Gastrocnemius medialis (tissue), 4 donors: ENCODE measurements around the gene MACROD2. TPM values are rescaled to one million over a fixed set of nuclear protein-coding genes. Genes with fewer than 3 reads are reported as not detected.

ENCODE experiments used
- ATAC-seq, 2 donors: fragments of 150-250 bp; one replicate each; pipeline ENCODE4 v1.9.1; 2016
- DNase-seq, 2 donors: peaks; one replicate each; pipeline ENCODE4 v3.0.0-alpha.2; 2019
- H3K27ac ChIP-seq, 4 donors: fragments of 200-600 bp; sonication (generic); 1 replicate in 1 of 4; 2 replicates in 3 of 4; pipeline ENCODE4 v1.5.1; 2016 to 2018; ENCODE audit warnings: mild to moderate bottlenecking in 2 of 4, moderate library complexity in 1 of 4
- H3K27me3 ChIP-seq, 3 donors: fragments of 200-600 bp; sonication (generic) in 2 of 3; 1 replicate in 1 of 3; 2 replicates in 2 of 3; pipeline versions ENCODE4 v1.5.1 to v1.6.0; 2016 to 2019; ENCODE audit warnings: mild to moderate bottlenecking in 1 of 3, moderate library complexity in 1 of 3
- H3K36me3 ChIP-seq, 2 donors: fragments of 200-600 bp; sonication (generic) in 1 of 2; one replicate each; pipeline ENCODE4 v1.5.1; 2017 to 2018
- H3K4me1 ChIP-seq, 2 donors: fragments of 200-600 bp; sonication (generic) in 1 of 2; one replicate each; pipeline ENCODE4 v1.5.1; 2016 to 2017; ENCODE audit warnings: mild to moderate bottlenecking in 2 of 2
- H3K4me3 ChIP-seq, 4 donors: fragments of 200-600 bp; sonication (generic) in 3 of 4; 1 replicate in 1 of 4; 2 replicates in 3 of 4; pipeline ENCODE4 v1.5.1; 2016 to 2019; ENCODE audit warnings: mild to moderate bottlenecking in 2 of 4
- H3K9me3 ChIP-seq, 3 donors: fragments of 200-600 bp; sonication (generic) in 2 of 3; 1 replicate in 1 of 3; 2 replicates in 2 of 3; pipeline ENCODE4 v1.5.1; 2016 to 2019
- POLR2A ChIP-seq, 2 donors: fragments of 450-650 bp; IDR thresholded peaks; one replicate each; pipeline ENCODE4 v1.6.1; 2017; ENCODE audit warnings: antibody characterized with exemption in 2 of 2, mild to moderate bottlenecking in 2 of 2, moderate library complexity in 2 of 2
- in situ Hi-C, 4 donors: fragments of 200-750 bp; cut with MboI; loops; one replicate each; pipeline versions ENCODE4 v1.15.0 to v1.8.0; 2017; ENCODE audit warnings: low sequenced_read_pairs in 4 of 4
- intact Hi-C: fragments of 100-400 bp; cut with DNase I; formaldehyde crosslinking; loops from one replicate; pipeline ENCODE4 v1.15.1; 2023; ENCODE audit warnings: low total_unique reads
- total RNA-seq, 4 donors: library from RNA; depleted of rRNA; stranded (reverse); fragments of >200 nt; gene quantifications; one replicate each; pipeline versions ENCODE4 v1.1.0 to v1.2.3, GENCODE V29; 2016
- TF ChIP-seq, protein P1 (sequence below), 5 experiments: fragments of 450-650 bp in 3 of 5; fragments of 200-600 bp in 2 of 5; sonication (generic) in 2 of 5; IDR thresholded peaks in 4 of 5; conservative IDR thresholded peaks in 1 of 5; 1 replicate in 4 of 5; 2 replicates in 1 of 5; pipeline ENCODE4 v1.5.1; 2016 to 2019; ENCODE audit warnings: antibody characterized with exemption in 5 of 5, mild to moderate bottlenecking in 3 of 5, moderate library complexity in 3 of 5

Gene MACROD2
- total RNA-seq, 4 donors from 2014 or later: 1.8 to 10.2 (median 3.6) TPM

DNA sequence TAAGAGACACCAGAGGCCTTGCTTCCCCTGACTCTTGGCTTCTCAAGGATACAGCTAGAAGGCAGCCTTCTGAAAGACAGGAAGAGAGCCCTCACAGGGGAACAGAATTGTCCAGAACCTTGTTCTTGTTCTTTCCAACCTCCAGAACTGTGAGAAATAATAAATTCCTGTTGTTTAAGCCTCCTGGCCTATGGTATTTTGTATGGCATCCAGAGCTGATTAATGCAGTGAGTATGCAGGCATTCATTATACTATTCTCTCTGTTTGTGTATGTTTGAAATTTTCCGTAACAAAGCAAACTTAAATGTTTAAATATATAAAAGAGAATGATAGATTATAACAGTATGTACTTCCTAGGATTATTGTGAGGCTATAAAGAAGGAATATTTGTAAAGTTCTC, 1245.5 kb downstream of the MACROD2 start:
- H3K4me1 ChIP-seq: no peaks in the 10 kb centered on the region
- in situ Hi-C loops: no loop called here
- H3K27me3 ChIP-seq: no peaks in the 10 kb centered on the region
- DNase-seq (no peak), ATAC-seq (no peak)
- TF ChIP-seq, protein P1, sequence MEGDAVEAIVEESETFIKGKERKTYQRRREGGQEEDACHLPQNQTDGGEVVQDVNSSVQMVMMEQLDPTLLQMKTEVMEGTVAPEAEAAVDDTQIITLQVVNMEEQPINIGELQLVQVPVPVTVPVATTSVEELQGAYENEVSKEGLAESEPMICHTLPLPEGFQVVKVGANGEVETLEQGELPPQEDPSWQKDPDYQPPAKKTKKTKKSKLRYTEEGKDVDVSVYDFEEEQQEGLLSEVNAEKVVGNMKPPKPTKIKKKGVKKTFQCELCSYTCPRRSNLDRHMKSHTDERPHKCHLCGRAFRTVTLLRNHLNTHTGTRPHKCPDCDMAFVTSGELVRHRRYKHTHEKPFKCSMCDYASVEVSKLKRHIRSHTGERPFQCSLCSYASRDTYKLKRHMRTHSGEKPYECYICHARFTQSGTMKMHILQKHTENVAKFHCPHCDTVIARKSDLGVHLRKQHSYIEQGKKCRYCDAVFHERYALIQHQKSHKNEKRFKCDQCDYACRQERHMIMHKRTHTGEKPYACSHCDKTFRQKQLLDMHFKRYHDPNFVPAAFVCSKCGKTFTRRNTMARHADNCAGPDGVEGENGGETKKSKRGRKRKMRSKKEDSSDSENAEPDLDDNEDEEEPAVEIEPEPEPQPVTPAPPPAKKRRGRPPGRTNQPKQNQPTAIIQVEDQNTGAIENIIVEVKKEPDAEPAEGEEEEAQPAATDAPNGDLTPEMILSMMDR (IDR thresholded peaks at IDR 0.05 in 4 of 5, conservative IDR thresholded peaks at IDR 0.05 in 1 of 5): no peak
- no peak for TF ChIP-seq POLR2A (IDR thresholded peaks at IDR 0.05)
- H3K36me3 ChIP-seq: no peaks in the 10 kb centered on the region
- no peaks in the 10 kb centered on the region for H3K9me3 ChIP-seq
- H3K27ac ChIP-seq: no peak overlapping the region
- intact Hi-C loops: no loop called here
- no peak overlapping the region for H3K4me3 ChIP-seq

DNA sequence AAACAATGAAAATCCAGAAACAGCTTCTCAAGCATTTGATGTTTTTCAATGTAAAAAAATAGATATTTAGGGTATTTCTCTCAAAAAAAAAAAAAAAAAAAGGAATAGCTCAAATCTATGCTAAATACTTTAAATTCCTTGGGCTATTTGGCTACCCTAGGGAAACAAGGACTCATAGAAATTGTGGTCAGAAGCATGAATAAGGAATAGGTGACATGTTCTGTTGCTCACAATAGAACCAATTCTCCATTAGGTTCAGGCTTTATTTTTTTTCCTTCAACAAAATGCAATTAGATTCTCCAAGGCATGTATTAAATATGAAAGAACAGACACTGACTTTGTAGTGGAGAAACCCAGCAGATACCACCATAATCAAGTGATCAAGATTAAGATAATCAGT, 1246.4 kb downstream of the MACROD2 start:
- no peaks in the 10 kb centered on the region for H3K4me1 ChIP-seq
- H3K4me3 ChIP-seq: no peak overlapping the region
- in situ Hi-C loops (no loop called here), intact Hi-C loops (no loop called here)
- ATAC-seq (no peak), DNase-seq (no peak)
- H3K36me3 ChIP-seq: no peaks in the 10 kb centered on the region
- no peaks in the 10 kb centered on the region for H3K27me3 ChIP-seq
- H3K9me3 ChIP-seq: no peaks in the 10 kb centered on the region
- H3K27ac ChIP-seq: no peak overlapping the region
- TF ChIP-seq, protein P1 (IDR thresholded peaks at IDR 0.05 in 4 of 5, conservative IDR thresholded peaks at IDR 0.05 in 1 of 5): no peak
- no peak for TF ChIP-seq POLR2A (IDR thresholded peaks at IDR 0.05)

DNA sequence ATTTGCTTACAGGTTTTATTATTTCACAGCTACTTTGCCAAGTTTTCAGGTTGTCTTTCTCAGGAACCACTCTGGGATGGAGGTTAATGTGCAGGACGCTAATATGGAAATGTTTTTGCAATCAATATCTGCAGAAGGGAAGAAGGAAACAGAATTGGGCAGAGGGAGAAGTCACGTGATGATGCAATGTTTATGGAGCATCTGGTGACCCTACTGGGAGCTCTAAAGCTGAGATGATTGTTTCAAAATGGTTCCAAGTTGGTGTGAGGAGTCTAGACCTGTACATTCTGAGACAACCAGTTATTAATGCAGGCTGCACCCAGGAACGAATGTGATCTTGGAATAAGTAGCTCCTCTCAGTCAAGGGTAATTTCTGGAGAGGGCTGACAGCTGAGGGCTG, 1247.5 kb downstream of the MACROD2 start:
- intact Hi-C loops (no loop called here), in situ Hi-C loops (no loop called here)
- H3K4me3 ChIP-seq: no peak overlapping the region
- DNase-seq (no peak), ATAC-seq (no peak)
- no peak overlapping the region for H3K27ac ChIP-seq
- H3K4me1 ChIP-seq: no peaks in the 10 kb centered on the region
- H3K9me3 ChIP-seq: no peaks in the 10 kb centered on the region
- H3K36me3 ChIP-seq: no peaks in the 10 kb centered on the region
- TF ChIP-seq, protein P1 (IDR thresholded peaks at IDR 0.05 in 4 of 5, conservative IDR thresholded peaks at IDR 0.05 in 1 of 5): no peak
- no peak for TF ChIP-seq POLR2A (IDR thresholded peaks at IDR 0.05)
- H3K27me3 ChIP-seq: no peaks in the 10 kb centered on the region

DNA sequence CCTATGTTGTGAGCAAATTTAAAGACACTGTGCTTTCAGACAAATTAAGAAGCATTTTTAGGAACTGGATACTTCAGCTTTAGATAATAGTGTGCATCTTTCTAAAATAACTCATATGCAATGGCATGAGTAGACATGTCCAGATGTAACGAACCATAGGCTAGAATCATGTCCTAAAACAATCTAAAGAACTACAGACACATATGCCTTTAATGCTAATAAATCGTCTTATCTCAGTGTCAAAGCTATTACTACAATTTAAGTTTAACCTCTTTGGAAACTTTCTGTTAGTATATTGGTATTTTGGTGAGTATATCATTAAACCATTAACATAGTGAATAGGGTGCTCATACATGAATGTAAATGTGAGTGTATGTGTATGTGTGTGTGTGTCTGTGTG, 1250.6 kb downstream of the MACROD2 start:
- in situ Hi-C loops (no loop called here), intact Hi-C loops (no loop called here)
- no peak overlapping the region for H3K4me3 ChIP-seq
- no peaks in the 10 kb centered on the region for H3K27me3 ChIP-seq
- no peaks in the 10 kb centered on the region for H3K4me1 ChIP-seq
- ATAC-seq (no peak), DNase-seq (no peak)
- H3K36me3 ChIP-seq: no peaks in the 10 kb centered on the region
- TF ChIP-seq POLR2A (IDR thresholded peaks at IDR 0.05): no peak
- TF ChIP-seq, protein P1 (IDR thresholded peaks at IDR 0.05 in 4 of 5, conservative IDR thresholded peaks at IDR 0.05 in 1 of 5): no peak
- H3K27ac ChIP-seq: no peak overlapping the region
- H3K9me3 ChIP-seq: no peaks in the 10 kb centered on the region
